Endodermal cell (in vitro differentiated cells): ENCODE measurements around the gene TMIE. TPM values are rescaled to one million over a fixed set of nuclear protein-coding genes. Genes with fewer than 3 reads are reported as not detected.

Experiments
- DNase-seq: peaks from one replicate; pipeline ENCODE4 v3.0.0-alpha.2; 2017
- H3K27ac ChIP-seq: 2 replicates; pipeline ENCODE4 v1.5.1; 2013; ENCODE audit warnings: mild to moderate bottlenecking, low read depth, low read length, moderate library complexity
- H3K27me3 ChIP-seq: 2 replicates; pipeline ENCODE4 v1.6.1; 2013; ENCODE audit warnings: mild to moderate bottlenecking, low read length, moderate library complexity; ENCODE audit not compliant: insufficient read depth, control insufficient read depth, poor library complexity, severe bottlenecking
- H3K36me3 ChIP-seq: 2 replicates; pipeline ENCODE4 v1.7.0; 2013; ENCODE audit warnings: mild to moderate bottlenecking, low read length, moderate library complexity; ENCODE audit not compliant: control insufficient read depth, insufficient read depth
- H3K4me1 ChIP-seq: one replicate; pipeline ENCODE4 v1.7.0; 2013; ENCODE audit warnings: low read length; ENCODE audit not compliant: control insufficient read depth, insufficient read depth
- H3K4me3 ChIP-seq: 2 replicates; pipeline ENCODE4 v1.5.1; 2013; ENCODE audit warnings: mild to moderate bottlenecking, low read length, moderate library complexity
- H3K9ac ChIP-seq: 2 replicates; pipeline ENCODE4 v1.6.1; 2013; ENCODE audit warnings: mild to moderate bottlenecking, low read length, moderate library complexity; ENCODE audit not compliant: poor library complexity, severe bottlenecking; ENCODE audit errors: extremely low read depth
- H3K9me3 ChIP-seq: 2 replicates; pipeline ENCODE4 v1.6.1; 2013; ENCODE audit warnings: mild to moderate bottlenecking, low read length, moderate library complexity; ENCODE audit not compliant: control insufficient read depth
- H3K27ac Mint-ChIP-seq: 2 replicates; pipeline ENCODE4 v1.8.0; 2020; ENCODE audit warnings: mixed read lengths
- H3K27me3 Mint-ChIP-seq: 2 replicates; pipeline ENCODE4 v1.8.0; 2021; ENCODE audit warnings: mild to moderate bottlenecking, mixed read lengths; ENCODE audit not compliant: insufficient read depth
- H3K36me3 Mint-ChIP-seq: 2 replicates; pipeline ENCODE4 v1.8.0; 2020; ENCODE audit warnings: low read depth, mixed read lengths
- H3K4me1 Mint-ChIP-seq: 2 replicates; pipeline ENCODE4 v1.8.0; 2020; ENCODE audit warnings: mixed read lengths
- H3K4me3 Mint-ChIP-seq: 2 replicates; pipeline ENCODE4 v1.8.0; 2020; ENCODE audit warnings: mild to moderate bottlenecking, moderate library complexity, mixed read lengths
- H3K9me3 Mint-ChIP-seq: 2 replicates; pipeline ENCODE4 v1.8.0; 2020; ENCODE audit warnings: mild to moderate bottlenecking, mixed read lengths
- CTCF ChIP-seq: fragments of 200-600 bp; sonication (generic); conservative IDR thresholded peaks from 2 replicates; pipeline ENCODE4 v1.5.0; 2021; ENCODE audit warnings: antibody characterized with exemption, mild to moderate bottlenecking
- WGBS, 2 experiments: methylation state at CpG; one replicate each; pipeline versions ENCODE4 v1.1.5 to v1.1.7; 2013; ENCODE audit warnings: missing lambda C conversion rate in 2 of 2, mixed read lengths in 1 of 2; ENCODE audit not compliant: insufficient coverage in 1 of 2, insufficient read length in 1 of 2; 5-methylcytosine and 5-hydroxymethylcytosine counted together
- total RNA-seq, 2 donors: library from RNA; stranded (reverse); fragmentation: NEBNext Ultra II Directional in 1 of 2; extraction: Animal tissue kit (Norgen Biotek cat#: 25700) in 1 of 2; gene quantifications; 2 replicates in 1 of 2; 3 replicates in 1 of 2; pipeline ENCODE4 v1.2.1, GENCODE V29; 2021

The TMIE gene
- total RNA-seq, 2 donors from 2014 or later = 1.0 to 1.1 TPM

- no peaks in the 10 kb centered on the region for H3K27me3 Mint-ChIP-seq
- Histone ChIP-seq H3K9me3 (no peaks in the 10 kb centered on the region), H3K27me3 (no peaks in the 10 kb centered on the region), H3K4me3 (no peak overlapping the region), H3K4me1 (no peaks in the 10 kb centered on the region), H3K9ac (no peak overlapping the region), H3K36me3 (no peaks in the 10 kb centered on the region), H3K27ac (no peak overlapping the region)
- no peaks in the 10 kb centered on the region for H3K9me3 Mint-ChIP-seq
- peaks cover 5% of the 10 kb centered on the region for H3K4me1 Mint-ChIP-seq
- no peak overlapping the region for H3K27ac Mint-ChIP-seq
- H3K4me3 Mint-ChIP-seq = no peak overlapping the region
- H3K36me3 Mint-ChIP-seq = no peaks in the 10 kb centered on the region
- TF ChIP-seq CTCF = no peak
- DNase-seq = peak; percentile 22
- 81% methylated on average over 4 of the region's 4 CpGs; no CpG with 5 or more reads in 1 of the 2 experiments for WGBS, 2 experiments
Measured at GRCh38 chr3:46729038-46729437, 27.8 kb downstream of the TMIE start.

GRCh38 chr3:46730819-46731218 is 29.6 kb downstream of the TMIE start:
- Histone ChIP-seq H3K9me3 (no peaks in the 10 kb centered on the region), H3K27ac (no peak overlapping the region), H3K27me3 (no peaks in the 10 kb centered on the region), H3K9ac (no peak overlapping the region), H3K4me1 (no peaks in the 10 kb centered on the region), H3K4me3 (no peak overlapping the region), H3K36me3 (no peaks in the 10 kb centered on the region)
- H3K4me1 Mint-ChIP-seq = peaks cover 5% of the 10 kb centered on the region
- H3K4me3 Mint-ChIP-seq = no peak overlapping the region
- H3K27ac Mint-ChIP-seq = no peak overlapping the region
- H3K27me3 Mint-ChIP-seq = no peaks in the 10 kb centered on the region
- H3K9me3 Mint-ChIP-seq = no peaks in the 10 kb centered on the region
- WGBS, 2 experiments = 89% methylated on average over 2 of the region's 2 CpGs; no CpG with 5 or more reads in 1 of the 2 experiments
- no peaks in the 10 kb centered on the region for H3K36me3 Mint-ChIP-seq
- DNase-seq = no peak
- no peak for TF ChIP-seq CTCF

GRCh38 chr3:46731795-46732194 is 30.6 kb downstream of the TMIE start:
- no peaks in the 10 kb centered on the region for H3K4me1 ChIP-seq
- H3K4me3 Mint-ChIP-seq = no peak overlapping the region
- H3K36me3 ChIP-seq = no peaks in the 10 kb centered on the region
- H3K27ac ChIP-seq = no peak overlapping the region
- H3K9me3 Mint-ChIP-seq = no peaks in the 10 kb centered on the region
- H3K4me3 ChIP-seq = no peak overlapping the region
- H3K4me1 Mint-ChIP-seq = no peaks in the 10 kb centered on the region
- no peak for TF ChIP-seq CTCF
- DNase-seq = no peak
- no peaks in the 10 kb centered on the region for H3K27me3 ChIP-seq
- H3K9me3 ChIP-seq = no peaks in the 10 kb centered on the region
- WGBS, 2 experiments = 83 to 96% methylated on average over 2 to 3 of the region's 3 CpGs
- no peak overlapping the region for H3K9ac ChIP-seq
- H3K36me3 Mint-ChIP-seq = no peaks in the 10 kb centered on the region
- H3K27me3 Mint-ChIP-seq = no peaks in the 10 kb centered on the region
- no peak overlapping the region for H3K27ac Mint-ChIP-seq
